EH (cell line): Measurements from ENCODE around the gene DPH5.
A peak's percentile ranks its signal among the peaks of the same experiment; 100 is the strongest.

Source experiments
- DNase-seq: peaks from one replicate; pipeline ENCODE4 v3.0.0-alpha.2; 2015; ENCODE audit warnings: low read depth

Gene DPH5

GRCh38 chr1:101030881-101031280 lies 5.3 kb upstream of the DPH5 start:
- DNase-seq = no peak

- no peak for DNase-seq
Measured at GRCh38 chr1:101029184-101029583, 3.6 kb upstream of the DPH5 start.

GRCh38 chr1:101028466-101028865 lies 2.9 kb upstream of the DPH5 start:
- DNase-seq = no peak

- no peak for DNase-seq
Measured at GRCh38 chr1:101027194-101027772, 1.7 kb upstream of the DPH5 start.

GRCh38 chr1:101026430-101026788 lies 825 bp upstream of the DPH5 start:
- DNase-seq = no peak

- DNase-seq = peak; percentile 46
Measured at GRCh38 chr1:101025283-101025656, 314 bp downstream of the DPH5 start.

- DNase-seq = peak; percentile 30
Measured at GRCh38 chr1:101022294-101022693, 3.3 kb downstream of the DPH5 start.

GRCh38 chr1:101017448-101017847 lies 8.1 kb downstream of the DPH5 start:
- DNase-seq = no peak

GRCh38 chr1:101013776-101014175 lies 11.8 kb downstream of the DPH5 start:
- DNase-seq = no peak

- no peak for DNase-seq
Measured at GRCh38 chr1:101008229-101008834, 17.3 kb downstream of the DPH5 start.

GRCh38 chr1:101006553-101006952 lies 19.0 kb downstream of the DPH5 start:
- no peak for DNase-seq

GRCh38 chr1:101005871-101006270 lies 19.7 kb downstream of the DPH5 start:
- no peak for DNase-seq

- DNase-seq = no peak
Measured at GRCh38 chr1:101005183-101005582, 20.4 kb downstream of the DPH5 start.

GRCh38 chr1:101004670-101005069 lies 20.9 kb downstream of the DPH5 start:
- DNase-seq = peak; percentile 36

GRCh38 chr1:101004061-101004460 lies 21.5 kb downstream of the DPH5 start:
- DNase-seq = no peak

GRCh38 chr1:101003012-101003650 lies 22.5 kb downstream of the DPH5 start:
- DNase-seq = no peak

GRCh38 chr1:101002551-101002950 lies 23.0 kb downstream of the DPH5 start:
- DNase-seq = peak; percentile 68

- no peak for DNase-seq
Measured at GRCh38 chr1:101000131-101000873, 25.3 kb downstream of the DPH5 start.

- DNase-seq = no peak
Measured at GRCh38 chr1:100998426-100998825, 27.2 kb downstream of the DPH5 start.

GRCh38 chr1:100995198-100995988 lies 30.2 kb downstream of the DPH5 start:
- no peak for DNase-seq

GRCh38 chr1:100989306-100990077 lies 36.1 kb downstream of the DPH5 start:
- DNase-seq = peak; percentile 88

- no peak for DNase-seq
Measured at GRCh38 chr1:100988121-100988520, 37.5 kb downstream of the DPH5 start.
